HG02588 (cell line): ENCODE measurements around the gene CHST10.
"Not testable (repeated sequence)": the region's sequence is repeated elsewhere in the genome, so short reads cannot be mapped to it uniquely, and the experiment has no call there.

Experiments
- ATAC-seq: cut with Tn5 transposase; IDR thresholded peaks from one replicate; pipeline ENCODE4 v1.9.1; 2021; ENCODE audit warnings: mild to moderate bottlenecking, moderate library complexity; ENCODE audit not compliant: unreplicated experiment

CHST10 gene, protein sequence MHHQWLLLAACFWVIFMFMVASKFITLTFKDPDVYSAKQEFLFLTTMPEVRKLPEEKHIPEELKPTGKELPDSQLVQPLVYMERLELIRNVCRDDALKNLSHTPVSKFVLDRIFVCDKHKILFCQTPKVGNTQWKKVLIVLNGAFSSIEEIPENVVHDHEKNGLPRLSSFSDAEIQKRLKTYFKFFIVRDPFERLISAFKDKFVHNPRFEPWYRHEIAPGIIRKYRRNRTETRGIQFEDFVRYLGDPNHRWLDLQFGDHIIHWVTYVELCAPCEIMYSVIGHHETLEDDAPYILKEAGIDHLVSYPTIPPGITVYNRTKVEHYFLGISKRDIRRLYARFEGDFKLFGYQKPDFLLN

DNA sequence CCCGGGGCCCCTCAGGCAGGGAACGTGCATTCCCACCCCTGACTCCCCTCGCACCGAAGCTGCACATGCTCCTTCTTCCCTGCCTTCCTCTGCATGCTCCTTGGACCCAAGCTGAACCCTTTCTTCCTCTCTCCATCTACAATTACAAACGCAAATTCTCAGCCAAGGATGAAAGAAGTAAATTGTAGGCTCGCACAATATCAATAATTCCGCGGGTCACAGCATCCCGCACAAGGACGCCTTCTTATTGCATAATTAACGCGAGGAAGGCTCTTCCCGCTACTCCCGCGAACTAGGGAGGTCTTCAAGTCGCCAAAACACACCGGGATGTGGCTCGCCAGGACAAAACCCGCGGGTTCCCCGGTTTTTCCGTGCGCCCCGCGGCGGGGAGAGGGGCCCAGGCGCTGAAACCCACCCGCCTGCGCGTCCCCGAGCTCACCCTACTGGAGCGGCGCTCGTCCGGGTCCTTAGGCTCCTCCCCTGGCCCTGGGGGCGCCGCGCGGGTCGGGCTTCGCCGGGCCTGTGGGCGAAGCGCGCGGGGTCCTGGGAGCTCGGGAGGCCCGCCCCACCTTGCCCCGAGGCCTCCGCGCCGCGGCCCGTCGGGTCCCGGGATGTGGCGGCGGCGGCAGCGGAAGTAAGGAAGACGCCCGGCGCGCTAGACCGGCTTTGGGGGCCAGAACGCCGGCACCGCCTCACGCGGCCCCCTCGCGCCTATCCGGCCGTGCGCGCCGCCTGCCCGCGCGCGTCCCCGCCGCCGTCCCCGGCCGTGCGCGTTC lies at the start of gene CHST10:
Gene CHST10 (minus strand): TSS at position 734 of the 776 bp plus-strand sequence. CDS start 10,993 bp downstream, outside the sequence.
- ATAC-seq = peak; percentile 92

DNA sequence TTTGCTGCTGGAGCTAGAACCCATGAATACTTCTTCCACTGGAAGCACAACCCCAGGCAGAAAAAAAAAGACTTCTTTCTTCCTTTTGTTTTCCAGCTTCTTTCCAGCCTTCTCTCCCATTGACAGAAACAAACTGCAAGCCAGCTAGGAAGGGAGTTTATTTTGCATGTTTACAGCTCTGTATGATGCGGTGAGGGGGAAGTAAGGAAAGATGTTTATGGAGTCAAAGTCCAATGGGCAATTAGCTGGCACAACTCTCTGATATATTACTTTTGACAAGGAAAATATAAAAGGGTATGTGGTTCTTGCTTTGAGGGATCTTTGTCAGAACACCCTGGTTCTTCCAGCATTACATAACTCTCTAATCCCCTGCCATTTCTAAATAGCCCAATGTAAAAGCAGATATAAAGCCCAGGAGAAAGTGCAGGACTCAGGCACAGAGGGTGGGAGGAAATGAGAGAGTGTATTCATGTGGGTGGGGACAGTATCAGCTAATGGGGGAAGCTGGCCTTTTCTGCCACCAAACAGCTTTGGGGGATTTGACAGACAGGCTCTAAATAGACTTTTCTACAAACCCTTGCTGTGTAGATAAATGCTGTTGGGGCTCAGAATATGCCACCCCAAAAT lies 43.5 kb upstream of the CHST10 start:
- no peak for ATAC-seq

DNA sequence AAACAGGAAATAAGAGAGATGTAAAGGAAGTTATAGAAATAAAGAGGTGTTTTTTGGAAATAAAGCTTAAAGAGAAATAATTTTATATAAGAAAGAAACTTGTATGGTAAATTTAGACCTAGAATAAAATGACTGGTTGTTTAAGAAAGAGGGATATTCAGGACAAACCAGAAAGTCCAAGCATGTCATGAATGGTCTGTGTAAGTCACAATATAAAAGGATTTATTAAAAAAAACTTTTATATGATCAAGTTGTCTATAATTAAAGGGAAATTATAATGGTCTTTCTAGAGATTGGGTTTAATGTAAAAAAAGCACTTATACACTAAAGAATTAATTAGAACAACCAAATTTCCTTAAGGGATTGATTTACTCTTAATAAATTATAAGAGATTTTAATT lies 38.9 kb upstream of the CHST10 start:
- ATAC-seq = not testable (repeated sequence)

DNA sequence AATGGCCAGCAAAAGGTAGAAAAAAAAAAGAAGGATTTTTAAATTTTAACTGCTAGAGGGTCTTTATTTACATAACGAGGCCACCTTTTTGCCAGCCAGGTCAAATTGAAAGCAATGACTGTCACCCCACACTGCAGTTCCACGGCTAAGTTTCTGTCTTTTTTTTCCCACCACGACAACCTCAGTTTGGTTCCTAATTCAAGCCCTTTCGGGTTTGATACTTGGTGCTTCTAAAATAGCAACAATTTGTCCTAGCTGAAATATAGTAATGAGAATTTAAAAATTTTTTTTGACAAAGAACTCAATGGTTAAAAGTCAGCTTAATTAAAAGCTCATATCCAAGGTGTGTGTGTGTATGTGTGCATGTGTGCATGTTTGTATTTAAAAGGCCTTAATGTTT lies 36.4 kb upstream of the CHST10 start:
- no peak for ATAC-seq

DNA sequence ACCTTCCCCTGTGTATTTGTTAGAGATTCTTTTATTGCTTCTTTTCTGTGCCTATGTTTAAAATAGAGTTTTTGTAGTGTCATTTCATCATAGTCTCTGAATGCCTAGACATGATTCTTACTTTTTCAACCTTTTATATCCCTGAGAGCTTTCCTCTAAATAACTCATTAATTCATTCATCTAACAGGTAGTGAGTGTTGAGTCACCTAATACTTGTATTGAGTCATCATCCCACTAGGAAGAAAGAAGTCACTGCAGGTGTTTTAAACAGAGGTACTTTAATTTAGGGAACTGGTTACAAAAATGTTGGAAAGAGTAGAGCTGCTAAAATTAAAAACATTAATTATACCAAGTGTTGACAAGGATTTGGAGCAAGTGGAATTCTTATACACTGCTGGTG lies 34.3 kb upstream of the CHST10 start:
- ATAC-seq = no peak

DNA sequence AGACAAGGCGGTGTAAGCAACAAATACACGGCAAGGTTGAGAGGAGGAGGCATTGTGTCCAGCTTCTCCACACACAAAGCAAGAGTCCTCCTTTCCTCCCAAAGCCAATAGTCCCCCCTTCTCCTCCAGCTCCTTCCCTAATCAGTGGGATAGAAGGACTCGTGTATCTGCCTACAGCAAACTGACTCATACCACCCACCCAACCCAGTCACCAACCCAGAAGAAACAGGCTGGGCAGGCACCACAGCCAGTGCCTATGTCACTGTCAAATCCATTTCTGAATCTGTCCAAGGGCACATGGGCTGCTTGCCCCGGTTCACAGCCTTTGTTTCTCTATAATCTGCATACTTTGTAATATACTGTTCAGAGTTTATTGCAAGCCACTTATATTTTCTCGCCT lies 33.6 kb upstream of the CHST10 start:
- ATAC-seq = no peak

DNA sequence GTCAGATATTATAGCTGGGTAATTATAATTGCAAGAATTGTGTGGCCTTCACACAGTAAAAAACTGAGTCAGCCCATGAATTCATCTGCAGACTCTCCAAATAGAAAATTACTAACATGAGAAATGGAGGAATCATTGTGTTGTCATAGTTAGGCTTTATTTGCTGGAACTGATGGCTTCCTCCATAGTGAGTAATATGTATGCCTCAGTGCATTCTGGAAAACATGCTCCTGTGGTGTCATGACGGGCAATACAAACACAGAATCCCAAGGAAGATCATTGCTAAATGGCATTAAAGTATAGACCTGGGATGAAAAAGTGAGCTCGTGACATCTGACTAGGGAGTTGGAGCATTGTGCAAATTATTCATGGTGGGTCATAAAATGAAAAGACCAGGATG lies 29.2 kb upstream of the CHST10 start:
- no peak for ATAC-seq

DNA sequence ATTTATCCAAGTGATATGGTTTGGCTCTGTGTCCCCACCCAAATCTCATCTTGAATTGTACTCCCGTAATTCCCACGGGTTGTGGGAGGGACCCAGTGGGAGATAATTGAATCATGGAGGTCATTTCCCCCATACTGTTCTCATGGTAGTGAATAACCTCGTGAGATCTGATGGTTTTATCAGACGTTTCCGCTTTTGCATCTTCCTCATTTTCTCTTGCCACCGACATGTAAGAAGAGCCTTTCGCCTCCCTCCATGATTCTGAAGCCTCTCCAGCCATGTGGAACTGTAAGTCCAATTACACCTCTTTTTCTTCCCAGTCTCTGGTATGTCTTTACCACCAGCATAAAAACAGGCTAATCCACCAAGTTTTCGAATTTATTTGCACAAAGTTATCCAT lies 20.3 kb upstream of the CHST10 start:
- no peak for ATAC-seq

DNA sequence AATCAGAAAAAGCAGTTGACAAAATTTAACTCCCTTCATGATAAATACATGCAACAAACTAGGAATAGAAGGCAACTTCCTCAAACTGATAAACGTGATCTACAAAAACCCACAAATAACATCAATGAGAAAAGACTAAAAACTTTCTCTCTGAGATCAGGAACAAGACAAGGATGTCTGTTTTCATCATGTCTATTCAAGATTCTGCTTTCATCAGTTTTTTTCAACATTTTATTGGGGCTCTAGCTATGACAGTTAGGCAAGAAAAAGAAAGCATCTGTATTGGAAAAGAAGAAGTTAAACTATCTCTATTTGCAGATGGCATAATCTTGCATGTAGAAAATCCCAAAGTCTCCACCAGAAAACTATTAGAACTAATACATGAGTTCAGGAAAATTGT lies 12.3 kb upstream of the CHST10 start:
- no peak for ATAC-seq

DNA sequence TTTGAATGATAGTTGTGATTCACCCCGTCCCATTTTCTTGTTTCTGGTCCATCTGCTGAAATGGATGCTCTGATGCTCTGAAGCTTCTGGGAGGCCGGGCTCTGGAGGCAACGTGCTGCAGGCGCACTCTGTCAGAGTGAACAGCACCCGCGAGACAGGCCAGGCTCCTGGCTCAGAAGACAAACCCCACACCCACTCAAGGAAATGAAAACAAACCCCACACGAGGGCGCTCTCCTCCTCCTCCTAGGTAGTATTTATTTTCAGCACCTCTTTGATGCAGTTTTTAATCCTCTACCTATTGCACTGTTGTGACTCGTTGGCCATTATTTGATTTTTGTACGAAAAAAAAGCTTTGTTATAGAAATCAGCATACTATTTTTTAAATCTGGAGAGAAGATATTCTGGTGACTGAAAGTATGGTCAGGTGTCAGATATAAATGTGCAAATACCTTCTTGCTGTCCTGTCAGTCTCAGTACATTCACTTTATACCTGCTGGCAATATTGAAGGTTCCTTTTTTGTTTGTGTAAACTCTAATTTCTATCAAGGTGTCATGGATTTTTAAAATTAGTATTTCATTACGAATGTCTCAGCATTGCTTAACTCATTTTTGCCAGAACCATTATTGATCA lies 10.3 kb upstream of the CHST10 start:
- no peak for ATAC-seq

DNA sequence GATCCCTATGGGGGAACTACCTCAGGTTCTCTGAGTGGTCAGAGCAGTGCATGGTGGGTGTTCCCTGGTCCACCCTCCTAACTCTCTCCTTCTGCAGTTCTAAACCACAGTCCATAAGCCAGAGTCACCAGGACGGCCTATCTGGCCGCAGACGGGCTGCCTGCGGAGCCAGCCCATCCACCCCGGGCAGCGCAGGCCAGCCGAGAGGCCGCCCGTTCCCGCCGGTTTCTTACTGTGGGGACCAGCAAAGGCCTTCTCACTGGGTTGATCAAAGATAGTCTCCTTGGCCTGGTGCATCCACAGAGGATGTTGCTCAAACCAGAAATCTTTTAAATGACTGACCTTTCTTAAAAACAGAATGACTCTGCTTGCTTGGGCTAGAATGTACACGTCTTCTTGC lies 9.6 kb upstream of the CHST10 start:
- no peak for ATAC-seq

DNA sequence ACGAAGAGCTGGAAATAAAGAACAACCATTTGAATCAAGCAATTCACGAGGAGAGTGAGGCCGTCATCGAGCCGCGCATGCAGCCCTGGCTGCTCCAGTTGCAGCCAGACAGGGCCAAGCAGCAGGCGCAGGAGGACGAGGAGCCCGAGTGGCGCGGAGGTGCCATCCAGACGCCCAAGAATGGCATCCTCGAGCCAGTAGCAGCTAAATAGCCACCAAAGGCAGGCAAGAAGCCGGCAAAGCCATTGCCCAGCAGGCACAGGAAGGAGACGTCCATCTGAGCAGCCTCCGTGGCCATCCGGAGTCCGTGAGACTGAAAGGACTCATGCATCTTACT lies 8.9 kb upstream of the CHST10 start:
- ATAC-seq = no peak

DNA sequence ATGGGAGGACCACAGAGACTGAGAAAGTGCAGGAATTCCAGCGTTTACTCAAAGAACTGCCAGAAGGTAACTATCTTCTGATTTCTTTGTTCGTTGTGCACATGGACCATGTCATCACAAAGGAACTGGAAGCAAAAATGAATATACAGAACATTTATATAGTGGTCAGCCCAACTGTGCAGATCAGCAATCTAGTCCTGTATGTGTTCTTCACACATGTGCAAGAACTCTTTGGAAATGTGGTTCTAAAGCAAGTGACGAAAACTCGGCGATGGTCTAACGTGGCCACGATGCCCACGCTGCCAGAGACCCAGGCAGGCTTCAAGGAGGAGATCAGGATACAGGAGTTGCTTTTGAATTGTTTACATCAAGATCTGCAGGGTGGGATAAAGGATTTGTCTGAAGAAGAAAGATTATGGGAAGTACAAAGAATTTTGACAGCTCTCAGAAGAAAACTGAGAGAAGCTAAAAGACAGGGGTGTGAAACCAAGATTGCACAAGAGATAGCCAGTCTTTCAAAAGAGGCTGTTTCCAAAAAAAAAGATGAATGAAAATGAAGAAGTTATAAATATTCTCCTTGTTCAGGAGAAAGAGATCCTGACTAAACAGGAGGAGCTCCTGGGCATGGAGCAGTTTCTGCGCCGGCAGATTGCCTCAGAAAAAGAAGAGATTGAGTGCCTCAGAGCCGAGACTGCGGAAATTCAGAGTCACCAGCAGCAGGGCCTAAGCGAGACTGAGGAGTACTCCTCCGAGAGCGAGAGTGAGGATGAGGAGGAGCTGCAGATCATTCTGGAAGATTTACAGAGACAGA lies 8.3 kb upstream of the CHST10 start:
- no peak for ATAC-seq

DNA sequence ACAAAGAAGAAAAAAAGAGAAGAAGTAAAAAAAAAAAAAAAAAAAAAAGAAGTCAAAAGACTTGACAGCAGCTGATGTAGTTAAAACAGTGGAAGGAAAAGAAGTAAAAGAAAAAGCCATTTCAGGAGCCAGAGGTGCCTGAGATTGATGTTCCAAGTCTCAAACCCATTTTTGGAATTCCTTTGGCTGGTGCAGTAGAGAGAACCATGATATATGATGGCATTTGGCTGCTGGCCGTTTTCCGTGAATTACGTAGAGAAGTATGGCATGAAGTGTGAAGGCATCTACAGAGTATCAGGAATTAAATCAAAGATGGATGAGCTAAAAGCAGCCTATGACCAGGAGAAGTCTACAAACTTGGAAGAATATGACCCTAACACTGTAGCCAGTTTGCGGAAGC lies 7.6 kb upstream of the CHST10 start:
- no peak for ATAC-seq

DNA sequence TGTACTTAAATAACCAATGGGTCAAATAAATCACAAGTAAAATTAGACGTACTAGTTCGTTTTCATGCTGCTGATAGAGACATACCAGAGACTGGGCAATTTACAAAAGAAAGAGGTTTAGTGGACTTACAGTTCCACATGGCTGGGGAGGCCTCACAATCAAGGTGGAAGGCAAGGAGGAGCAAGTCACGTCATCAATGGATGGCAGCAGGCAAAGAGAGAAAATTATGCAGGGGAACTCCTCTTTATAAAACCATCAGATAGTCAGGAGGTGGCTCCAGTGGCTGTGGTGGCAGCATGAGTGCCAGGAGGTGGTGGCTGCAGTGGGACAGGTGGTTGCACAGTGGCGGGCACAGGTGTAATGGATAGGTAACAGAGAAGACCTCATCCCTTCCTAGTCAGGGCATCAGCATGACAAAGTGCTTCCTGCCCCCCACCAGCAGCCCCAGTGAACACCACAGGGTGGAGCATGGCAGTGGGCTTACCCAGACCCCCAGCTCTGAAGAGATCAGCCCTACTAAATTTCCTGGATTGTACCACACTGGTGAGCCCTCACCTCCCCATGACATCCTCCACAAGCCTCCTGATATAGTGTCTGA lies 6.9 kb upstream of the CHST10 start:
- ATAC-seq = no peak

DNA sequence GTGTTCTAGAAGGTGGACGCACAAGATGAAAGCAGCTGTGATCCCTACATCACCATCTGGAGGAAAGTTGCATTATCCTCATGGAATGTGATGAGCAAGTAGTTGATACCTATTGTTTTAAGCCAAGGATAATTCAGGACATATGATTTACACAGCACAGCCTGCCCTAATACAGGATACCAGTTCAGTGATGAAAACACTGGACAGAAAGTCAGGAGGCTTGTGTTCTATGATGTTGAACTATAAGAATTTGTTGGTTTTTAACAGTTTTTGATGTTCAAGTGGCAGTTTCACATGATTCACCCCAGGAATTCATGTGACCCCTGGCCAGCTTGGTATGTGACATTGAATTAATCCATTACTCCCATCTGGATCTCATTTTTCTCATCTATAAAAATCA lies 6.2 kb upstream of the CHST10 start:
- no peak for ATAC-seq

DNA sequence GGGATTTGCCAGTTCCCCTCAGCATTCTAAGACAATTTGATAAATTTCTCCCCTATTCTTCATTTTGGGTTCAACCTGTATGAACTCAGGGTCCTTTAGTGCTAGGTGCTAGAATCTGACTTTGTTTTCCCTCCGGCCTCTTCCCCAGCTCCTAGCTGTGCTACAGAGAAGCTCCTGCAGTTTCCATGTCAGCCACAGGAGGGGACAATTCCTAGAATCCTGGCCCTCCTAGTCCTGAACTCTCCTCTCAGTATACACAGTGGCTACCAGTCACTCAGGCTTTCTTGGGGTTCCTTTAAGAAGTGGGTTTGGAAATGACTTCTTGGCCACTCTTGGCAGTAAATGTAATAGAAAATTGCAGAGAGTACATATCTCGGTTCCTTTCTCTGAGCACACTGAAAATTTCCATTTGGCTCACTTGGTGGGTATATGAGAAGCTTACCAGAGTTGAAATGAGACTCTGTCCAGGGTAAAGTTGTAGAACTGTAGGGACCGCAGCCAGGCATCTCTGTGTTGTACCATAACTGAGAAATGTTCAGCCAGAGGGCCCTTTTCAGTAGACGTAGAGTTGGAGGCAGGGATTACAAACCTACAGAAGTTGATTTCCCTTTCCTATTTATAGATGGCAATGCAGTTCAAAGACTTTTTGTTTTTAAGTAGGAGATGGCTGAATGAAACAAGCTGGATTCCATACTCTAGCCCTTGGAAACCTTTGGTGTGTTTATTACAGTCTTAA lies 5.0 kb upstream of the CHST10 start:
- ATAC-seq = no peak

DNA sequence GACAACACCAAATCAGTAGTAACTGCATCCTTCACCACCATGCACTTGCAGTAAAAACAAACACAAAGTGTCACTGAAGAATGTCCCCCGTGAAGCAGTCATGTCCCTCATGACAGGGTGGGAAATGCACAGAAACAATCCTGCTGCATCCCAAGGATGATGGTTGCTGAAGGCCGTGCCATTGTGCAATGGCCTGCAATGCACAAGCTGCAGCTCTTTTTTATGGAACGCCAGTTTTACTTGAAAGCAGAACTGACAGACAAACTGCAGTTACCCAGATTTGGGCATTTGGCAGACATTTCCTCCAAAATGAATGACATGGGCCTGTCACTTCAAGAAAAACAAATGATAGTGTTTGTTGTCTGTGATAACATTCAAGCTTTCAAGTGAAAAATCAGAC lies 2.4 kb upstream of the CHST10 start:
- ATAC-seq = no peak

DNA sequence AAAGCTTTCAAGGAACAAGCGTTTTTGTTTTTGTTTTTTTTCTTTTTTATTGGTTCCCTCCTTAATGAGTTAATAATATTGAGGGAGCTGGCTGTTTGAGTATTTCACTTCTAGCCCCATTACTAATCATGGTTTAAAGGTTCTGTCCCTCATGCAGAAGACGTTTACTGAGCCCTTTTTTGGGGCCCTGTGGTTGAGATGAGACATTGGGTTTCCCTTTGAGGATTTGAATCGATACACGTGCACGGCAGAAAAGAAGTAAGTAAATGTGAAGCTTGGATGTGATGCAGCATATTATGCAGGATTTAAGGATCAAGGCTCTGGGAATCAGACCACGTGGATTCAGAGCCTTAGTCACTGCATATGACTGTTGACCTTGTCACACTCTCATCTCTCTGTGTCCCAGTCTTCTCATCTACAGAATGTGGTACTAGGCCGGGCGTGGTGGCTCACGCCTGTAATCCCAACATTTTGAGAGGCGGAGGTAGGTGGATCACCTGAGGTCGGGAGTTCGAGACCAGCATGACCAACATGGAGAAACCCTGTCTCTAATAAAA lies 1.0 kb upstream of the CHST10 start:
- ATAC-seq = no peak
